A204.1 (cell line): Measurements from ENCODE around the gene PJA2.

ENCODE experiments used
- FAIRE-seq: peaks from 2 replicates; lab custom pipeline; 2012; peaks lifted over from hg19 to GRCh38; lab: Jason Lieb, UNC

Gene PJA2

DNA sequence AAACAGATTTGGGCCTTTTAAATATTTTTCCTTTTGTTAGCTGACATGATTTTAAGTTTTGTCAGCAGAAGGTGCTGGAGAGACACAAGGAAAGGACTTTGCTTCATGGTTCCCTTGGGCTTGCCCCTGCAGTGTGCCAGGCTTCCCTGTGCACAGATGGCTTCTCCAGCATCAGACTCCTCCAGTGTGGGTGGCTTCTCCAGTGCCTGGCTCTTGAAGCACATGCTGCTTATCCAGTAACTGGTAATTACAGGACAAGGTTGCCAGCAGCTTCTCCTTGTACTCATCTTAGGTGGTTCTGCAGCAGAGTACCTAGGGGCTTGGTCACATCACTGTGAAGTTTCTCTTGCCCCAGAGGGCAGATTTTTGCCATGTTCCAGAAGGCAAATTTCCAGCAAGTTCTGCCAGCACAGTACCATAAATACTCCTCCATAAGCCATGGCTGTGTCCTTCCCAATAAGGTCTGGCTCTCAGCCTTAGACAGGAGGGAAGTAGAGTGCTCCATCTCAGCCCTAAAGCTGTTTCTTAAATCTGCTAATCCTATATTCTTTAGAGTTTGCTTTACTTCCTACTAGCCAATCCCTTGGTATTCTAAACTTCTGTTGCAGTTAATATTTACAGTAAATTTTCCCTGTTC, 62.4 kb downstream of the PJA2 start:
- FAIRE-seq: no peak

DNA sequence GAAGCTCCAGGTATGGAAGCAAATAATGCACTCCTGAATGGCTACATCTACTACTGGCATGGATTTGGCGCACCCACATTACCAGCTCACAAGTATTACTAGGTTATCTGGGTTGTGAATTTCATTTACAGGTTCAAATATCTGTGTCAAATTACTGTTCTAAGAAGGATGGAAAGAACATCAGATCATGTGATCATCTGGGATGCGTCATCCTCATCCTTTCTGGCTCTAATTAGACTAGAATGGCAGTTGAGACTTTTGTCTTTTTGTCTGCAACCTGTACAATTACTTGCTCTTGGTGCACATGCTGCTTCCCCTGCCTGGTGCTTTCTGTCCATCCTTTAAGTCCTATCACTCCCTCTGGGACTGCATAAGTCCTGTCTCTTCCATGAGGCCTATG, 64.1 kb downstream of the PJA2 start:
- FAIRE-seq: no peak

DNA sequence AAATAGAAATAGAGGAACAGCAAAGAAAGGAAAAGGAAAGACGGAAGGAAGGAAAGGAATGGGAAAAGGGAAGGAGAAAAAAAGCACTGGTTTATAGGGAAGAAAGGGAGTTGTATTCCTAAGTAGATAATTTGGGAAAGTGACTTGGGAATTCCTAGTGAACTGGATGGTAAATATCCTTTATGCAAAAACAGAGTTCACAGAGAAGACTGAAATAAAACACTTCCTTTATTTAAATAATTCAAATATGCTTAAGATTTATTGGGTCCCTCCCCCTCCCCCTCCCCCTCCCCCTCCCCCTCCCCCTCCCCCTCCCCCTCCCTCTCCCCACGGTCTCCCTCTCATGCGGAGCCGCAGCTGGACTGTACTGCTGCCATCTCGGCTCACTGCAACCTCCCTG, 69.4 kb downstream of the PJA2 start:
- FAIRE-seq: no peak

DNA sequence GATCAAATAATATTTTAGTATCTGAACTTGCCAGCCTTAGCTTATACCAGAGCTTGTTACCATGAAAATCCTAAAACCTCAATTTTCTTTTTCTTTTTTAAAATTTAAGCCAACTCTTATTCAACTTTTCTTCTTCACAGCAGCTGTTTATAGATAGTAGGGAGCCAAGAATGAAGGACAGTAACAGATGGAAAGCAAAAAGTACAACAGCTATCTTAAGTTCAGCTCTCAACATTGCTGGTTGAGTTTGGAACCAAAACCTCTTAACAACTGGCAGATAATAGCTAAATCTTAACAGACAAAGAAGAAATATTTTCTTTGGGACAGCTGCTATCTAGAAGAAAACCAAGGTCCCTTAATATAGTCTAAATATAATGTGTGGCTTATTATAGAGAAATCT, 74.7 kb downstream of the PJA2 start:
- FAIRE-seq: no peak

DNA sequence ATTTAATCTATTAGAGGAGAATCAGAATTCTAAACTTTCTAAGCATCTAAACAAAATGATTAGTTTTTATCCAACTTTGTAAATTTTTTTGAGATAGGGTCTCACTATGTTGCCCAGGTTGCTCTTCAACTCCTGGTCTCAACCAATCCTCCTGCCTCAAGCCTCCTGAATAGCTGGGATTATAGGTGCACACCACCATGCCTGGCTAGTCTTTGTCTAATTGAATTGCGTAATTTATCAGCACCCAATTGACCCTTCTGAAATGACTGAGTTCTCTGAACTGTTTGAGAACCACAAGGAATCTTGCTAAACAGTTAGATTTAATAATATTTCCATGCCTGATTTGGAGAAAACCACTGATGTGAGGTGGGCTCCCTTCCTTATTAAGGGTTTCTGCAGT, 75.7 kb downstream of the PJA2 start:
- FAIRE-seq: no peak

DNA sequence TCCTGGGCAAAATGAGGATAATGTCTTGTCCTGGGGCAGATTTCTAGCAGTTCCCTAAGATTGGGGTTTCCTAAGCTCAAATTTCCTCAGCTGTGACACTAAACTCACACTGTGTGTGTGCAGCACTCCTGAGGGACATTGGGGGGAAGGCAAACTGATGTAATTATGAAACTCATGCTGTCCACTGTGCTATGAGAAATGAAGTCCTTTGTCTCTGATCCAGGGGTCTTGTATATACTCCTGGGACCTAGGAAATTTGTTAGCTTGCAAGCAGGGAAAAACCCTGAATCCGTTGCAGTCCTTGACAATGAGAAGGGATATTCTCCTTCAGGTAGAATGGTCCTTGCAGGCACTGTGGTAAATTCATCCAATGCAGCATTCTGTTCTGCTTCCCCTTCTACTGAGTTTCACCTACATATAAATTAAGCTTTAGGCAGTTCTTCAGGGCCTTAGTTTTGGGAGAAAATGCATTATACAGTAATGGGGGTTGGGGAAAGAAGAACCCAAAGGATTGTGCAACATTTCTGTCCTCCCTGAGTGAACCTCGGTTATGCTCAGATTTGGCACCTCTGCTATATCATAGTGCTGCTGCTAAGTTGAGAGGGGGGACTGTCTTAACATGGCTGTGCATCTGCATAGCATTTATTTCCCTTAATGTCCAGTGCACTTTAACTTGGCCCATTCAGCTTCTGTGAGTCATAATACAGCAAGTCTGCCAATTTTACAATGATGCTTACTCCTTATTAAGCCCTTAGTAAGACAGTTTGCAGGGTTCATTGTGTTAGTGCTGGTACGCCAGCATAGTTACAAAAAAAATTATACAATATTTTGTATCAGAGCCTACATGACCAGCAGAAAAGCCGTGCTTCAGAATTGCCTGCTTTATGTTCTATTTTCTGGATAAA, 80.2 kb downstream of the PJA2 start:
- FAIRE-seq: no peak

DNA sequence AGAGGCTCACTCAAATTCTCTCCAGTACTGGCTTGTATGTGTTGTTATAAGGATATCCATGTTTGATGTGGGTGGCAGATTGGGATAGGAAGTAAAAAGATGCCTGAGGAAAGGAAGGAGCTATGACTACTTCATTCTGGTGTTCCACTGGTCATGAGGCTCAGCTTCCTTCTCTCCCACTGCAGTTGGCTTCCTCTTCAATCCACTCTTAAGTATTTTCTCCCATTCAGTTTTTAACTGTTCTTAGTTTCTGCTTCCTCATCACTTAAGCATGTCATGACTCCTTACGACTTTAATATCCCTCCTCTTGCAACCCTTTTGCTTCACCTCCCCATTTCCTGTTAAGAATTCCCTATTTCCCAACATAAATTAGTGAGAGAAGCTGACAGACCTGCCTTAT, 81.1 kb downstream of the PJA2 start:
- no peak for FAIRE-seq

DNA sequence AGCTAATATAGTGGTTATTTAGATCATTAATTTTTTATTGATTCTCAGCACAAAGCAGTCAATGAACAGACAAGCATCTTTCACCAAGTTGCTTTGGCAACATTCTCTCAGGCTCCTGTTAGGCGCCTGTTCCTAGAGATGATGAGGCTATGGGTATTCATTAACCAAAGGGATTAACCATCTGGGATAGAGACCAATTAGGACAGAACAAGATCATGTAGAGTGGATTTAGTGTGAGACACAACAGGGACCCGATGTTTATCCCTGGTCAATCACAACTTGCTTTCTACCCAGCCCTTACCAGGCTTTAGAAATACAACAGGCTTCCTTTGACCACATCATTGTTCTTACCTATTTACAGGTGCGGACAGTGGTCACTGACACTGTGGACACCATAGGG, 82.2 kb downstream of the PJA2 start:
- no peak for FAIRE-seq

DNA sequence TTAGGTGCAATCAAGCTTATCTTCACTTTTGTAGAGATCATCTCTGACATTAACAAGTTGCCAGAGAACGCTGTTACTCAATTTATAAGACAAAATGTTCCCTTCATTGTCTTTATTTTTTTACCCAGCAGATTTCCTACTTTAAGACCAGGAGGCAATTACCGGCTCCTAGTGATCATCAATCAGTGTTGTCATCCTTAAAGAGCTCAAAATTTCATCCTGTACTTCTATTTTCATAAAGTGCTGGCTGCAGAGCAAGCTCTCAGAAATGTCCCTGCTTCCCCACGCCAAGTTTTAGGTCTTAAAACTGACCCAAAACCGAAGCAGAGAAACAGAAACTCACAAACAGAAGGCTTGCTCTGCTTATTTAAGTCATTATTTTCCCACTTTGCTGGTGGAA, 82.9 kb downstream of the PJA2 start:
- no peak for FAIRE-seq

DNA sequence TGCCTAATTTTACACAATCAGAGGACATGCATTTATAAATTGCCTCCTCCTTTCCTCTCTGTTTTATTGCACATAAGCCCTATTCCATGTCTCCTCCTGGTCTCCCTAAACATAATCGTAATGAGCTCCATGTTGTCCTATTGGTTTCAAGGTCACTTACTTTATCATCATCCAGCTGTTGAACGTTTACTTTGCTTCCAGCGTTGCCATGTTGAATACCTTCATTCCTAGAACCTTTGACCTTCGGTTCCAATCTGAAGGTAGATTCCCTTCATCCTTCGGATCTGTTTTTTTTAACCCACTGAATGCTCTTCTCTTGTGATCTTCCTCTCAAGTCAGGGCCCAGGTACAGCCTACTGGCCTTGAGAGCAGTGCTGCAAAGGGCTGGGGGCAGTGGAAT, 84.3 kb downstream of the PJA2 start:
- no peak for FAIRE-seq

DNA sequence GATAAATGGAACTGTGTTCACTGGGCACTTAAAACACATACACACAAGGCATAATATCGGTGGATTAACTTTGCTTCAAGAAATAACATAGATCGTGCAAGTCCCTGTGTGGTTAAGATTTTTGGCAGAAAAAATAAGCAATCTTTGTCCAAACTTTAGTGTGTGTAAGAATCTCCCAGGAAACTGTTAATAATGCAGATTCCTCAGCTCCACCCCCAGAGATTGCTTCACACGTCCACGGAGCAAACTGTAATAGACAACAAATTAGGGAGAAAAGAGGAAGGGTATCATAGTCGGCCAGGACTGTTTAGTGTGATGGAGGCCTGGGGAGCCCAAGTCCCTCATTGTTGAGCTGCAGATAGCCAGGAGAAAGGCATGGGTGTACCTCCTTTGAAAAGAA, 84.8 kb downstream of the PJA2 start:
- no peak for FAIRE-seq

DNA sequence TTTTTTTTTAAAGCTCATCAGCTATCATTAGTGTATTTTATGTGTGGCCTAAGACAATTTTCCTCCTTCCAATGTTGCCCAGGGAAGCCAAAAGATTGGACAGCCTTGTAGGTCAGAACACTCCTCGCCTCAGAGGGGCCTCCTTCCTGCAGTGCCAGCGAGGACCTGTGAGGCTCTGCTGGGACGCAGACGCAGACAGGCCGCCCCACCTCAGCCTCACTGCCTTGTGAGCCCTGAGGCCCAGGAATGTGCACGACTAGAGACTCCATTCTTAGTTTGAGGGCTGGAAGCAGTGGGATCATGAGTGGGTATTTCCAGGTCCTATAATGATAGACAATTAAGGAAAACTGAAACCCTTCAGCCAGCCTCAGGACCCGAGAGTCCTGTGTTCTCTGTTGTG, 85.4 kb downstream of the PJA2 start:
- FAIRE-seq: no peak

DNA sequence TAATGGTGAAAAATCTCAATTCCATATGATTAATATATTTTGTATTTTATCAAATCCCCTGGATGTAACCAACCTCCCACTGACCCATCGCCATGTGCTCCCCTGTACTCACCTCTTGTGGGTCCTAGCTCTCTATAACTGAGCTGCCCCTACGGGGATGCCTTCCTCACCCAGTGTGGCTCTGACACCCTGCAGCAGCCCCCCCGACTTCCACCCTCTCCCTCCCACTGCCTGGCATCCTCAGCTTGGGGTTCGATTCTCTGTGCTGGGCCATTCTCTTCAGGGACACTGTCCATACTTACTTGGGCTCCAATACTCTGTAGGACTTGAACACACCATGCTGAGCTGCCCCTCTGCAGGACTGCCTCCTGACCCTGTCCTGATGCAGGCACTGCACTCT, 87.1 kb downstream of the PJA2 start:
- no peak for FAIRE-seq

DNA sequence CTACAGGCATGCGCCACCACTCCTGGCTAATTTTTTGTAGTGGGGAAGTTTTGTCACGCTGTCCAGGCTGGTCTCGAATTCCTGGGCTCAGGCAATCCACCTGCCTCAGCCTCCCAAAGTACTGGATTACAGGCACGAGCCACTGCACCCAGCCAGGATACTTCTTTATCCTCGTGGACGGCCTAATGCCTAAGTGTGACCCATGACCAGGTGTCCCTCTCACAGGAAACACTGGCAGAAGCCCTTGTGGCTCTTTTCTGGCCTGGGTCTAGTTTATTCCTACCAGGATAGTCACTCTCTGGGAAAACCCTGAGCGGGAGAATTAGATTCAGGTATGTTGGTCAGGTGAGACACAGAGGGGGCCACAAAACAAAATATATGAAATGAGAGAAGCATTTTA, 90.4 kb downstream of the PJA2 start:
- FAIRE-seq: no peak

DNA sequence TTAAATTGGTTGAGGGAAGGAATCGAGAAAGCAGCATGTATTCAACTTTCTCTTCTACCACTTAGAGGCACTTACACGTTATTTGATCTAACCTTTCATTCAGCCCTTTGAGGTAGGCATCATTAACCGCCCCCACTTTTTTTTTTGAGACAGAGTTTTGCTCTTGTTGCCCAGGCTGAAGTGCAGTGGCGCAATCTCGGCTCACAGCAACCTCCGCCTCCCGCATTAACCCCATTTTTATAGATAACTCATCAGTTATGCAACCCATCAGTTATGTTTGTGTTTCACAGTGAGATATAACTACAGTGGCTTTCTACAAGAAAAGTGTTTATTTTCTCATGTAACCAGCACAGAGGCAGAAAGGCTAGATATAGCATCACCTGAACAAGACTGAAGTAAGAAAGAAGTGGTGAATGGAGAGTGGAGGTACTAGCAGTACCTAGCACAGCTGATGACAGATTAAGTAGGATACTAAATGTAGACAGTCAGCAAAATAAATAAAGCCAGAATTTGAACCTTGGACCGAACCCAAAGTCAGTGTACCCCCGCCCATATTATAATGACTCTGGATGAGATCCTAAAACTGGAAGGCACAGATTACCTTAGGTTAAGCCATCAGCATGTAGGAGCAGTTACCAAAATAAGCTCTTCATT, 91.2 kb downstream of the PJA2 start:
- FAIRE-seq: no peak

DNA sequence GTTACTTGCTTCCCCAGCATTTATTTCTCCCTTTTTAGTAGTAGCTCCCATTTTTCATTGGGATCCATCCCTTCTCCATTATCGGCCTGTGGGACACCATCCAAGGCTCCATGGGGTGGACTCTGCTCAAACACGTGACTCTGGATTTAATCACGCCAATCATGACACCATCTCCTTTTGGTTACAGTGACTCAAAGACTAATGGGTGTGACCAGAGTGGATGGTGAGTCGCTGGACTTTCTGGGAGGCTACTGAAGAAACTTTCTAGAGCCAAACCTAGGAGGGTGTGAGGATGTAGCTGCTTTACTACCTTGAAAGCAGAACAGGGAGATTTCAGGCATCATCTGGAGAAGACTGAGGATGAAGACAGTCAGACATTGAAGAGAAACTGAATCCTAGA, 93.1 kb downstream of the PJA2 start:
- no peak for FAIRE-seq

DNA sequence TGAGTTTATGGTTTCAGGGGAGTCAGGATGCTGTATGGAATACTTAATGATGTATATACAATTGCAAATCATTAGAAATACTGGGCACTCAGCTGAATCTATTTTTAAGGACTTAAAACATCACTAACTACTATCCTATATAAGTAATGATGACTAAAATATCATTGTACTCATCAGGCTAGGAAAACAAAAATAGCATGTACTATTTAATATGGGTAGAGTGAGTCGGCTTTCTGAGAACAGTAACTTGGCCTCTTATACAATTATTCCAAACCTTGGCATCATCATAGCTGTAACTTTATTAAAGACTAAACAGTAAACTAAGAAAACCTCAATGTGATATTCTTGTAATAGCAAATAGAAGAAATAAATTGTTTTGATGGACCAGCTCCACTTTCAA, 94.5 kb downstream of the PJA2 start:
- no peak for FAIRE-seq

DNA sequence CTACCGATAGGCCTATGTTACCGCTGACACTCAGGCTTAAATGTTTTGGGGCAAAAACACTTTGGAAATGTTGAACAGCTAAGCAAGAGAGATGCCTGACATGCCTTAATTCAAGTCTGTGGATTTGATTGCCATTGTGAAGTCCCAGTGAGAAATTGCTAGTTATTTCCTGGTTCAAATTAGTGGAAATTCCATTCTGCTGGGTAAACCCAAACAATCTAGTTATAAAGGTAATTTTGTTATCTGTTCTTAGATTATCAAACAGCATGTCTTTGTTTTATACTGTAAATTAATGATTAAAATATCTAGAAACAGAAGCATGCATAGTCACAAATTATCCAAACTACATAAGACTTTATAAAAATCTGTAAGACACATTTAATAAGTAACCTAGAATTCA, 96.6 kb downstream of the PJA2 start:
- no peak for FAIRE-seq

DNA sequence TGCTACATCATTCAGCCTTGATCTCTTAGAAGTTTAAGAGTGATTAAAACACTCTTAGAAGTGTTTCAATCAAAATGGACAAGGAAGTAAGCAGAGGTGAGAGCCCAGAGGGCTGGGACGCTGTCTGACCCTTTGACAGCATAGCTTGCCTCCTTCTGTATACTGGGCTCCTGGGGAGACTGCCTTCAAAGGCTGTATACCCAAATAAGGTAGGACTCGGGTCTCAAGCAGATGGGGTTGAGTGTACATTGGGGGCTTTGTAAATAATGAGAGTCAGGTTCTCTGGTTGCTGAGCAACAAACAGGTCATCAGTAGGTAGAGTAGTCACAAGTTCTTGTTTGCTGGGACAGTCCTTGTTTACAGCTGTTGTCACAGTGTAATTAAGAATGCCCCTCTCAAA, 97.1 kb downstream of the PJA2 start:
- FAIRE-seq: no peak

DNA sequence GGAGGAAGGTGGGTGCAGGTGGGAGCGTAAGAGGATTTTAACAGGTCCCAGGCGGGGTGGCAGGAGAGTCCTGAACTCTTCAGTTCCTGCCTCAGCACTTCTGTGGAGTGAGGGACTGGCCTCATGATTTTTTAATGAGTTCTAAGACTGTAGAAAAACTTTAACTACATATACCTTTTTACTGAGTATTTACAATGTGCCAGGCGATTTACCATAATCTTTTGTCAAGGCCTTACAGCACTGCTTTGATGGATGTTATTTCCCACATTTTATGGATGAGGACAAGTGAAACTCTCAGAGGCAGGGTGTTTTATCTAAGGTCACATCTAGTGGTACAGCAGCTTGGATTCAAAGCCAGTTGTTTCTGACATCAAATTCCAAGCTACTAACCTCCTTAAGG, 99.5 kb downstream of the PJA2 start:
- no peak for FAIRE-seq

DNA sequence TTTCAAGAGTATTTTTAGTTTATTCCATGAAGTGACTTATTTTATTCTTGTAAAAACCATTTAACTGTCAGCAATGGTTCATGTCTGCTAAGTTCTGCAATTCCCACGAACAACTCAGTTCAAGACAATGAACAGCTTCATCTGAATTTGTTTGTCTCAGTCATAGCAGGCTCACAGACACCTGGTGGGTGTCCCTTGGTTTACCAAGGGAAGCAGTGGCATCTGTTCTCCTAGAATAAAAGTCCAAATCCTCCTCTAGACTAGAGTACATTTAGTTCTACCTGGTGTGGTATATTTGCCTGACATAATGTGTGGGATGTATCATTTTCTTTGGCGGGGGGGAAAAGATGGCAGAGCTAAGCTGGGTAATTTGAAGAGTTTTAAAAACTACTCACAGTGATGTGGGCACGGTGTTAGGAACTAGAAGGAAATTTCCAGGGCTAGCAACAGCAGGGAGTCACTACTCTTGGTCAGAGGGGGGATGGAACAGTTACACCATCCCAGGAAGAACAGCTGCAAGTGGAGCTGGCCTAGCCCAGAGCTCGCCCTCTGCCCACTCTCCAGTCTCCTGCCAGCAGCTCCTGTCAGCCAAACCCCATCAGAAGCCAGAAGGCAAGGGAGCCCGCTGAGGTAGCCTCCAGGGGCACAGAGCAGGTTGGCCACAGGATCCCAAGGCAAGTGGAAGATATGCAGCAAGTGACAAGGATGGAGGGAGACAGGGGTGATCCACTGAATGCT, 100.3 kb downstream of the PJA2 start:
- no peak for FAIRE-seq

DNA sequence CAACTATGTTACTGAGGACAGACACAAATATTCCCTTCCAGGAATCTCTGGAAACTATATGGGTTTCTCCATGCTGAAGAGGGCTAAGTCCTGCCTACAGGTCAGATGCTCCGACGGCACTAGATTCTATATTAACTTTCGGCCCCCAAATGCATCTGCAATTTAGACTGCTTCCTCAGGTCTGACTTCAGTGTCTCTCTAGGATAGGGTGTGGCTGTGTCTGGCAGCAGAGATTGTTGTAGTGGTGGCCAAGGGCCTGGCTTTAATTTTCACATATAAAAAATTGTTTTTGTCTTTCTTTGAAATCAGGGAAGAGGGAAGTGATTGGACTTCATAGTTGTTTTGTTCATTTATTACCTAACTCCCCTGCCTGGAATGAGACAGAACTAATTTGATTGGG, 101.8 kb downstream of the PJA2 start:
- FAIRE-seq: no peak

DNA sequence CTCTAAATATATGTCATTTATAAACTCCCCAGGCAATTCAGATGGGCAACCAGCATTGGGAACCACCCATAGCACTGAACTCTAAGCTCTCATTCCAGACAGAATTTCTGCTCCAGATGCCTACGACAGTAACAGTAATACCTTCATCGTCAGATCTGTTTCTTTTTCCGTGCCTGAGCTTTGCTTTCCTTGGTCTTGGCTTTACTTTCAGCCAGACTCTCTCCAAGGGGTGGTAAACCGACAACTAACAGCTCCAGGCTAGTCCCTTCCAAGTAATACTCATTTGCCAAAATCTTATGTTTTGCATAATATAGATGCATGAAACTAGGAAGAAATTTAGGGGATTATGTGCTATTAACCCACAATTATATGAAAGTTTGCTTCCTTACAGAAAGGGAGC, 102.3 kb downstream of the PJA2 start:
- FAIRE-seq: no peak
